AG04450 (cell line): ENCODE measurements around the gene DNAL1. TPM values are rescaled to one million over a fixed set of nuclear protein-coding genes. Genes with fewer than 3 reads are reported as not detected.

ENCODE experiments used
- CTCF ChIA-PET: fragments of 300-600, 350-600 bp; formaldehyde crosslinking; extraction: SDS; loops from one replicate; lab custom pipeline; 2022; ENCODE audit warnings: antibody characterized with exemption, inconsistent platforms; lab: Charles Lee
- POLR2A ChIA-PET: fragments of 350-600 bp; formaldehyde crosslinking; extraction: SDS; loops from one replicate; lab custom pipeline; 2021; ENCODE audit warnings: antibody characterized with exemption, inconsistent platforms; lab: Yijun Ruan, JAX
- DNase-seq: peaks from one replicate; pipeline ENCODE4 v3.0.0-alpha.2; 2011; ENCODE audit warnings: low read depth, low spot score
- H3K27ac ChIP-seq: one replicate; pipeline ENCODE4 v1.5.1; 2012; ENCODE audit warnings: low read depth, low read length, control low read depth
- H3K27me3 ChIP-seq: one replicate; pipeline ENCODE4 v1.6.0; 2012; ENCODE audit warnings: low read length; ENCODE audit not compliant: control insufficient read depth, insufficient read depth
- H3K4me3 ChIP-seq: 2 replicates; pipeline ENCODE4 v1.5.1; 2011; ENCODE audit warnings: mild to moderate bottlenecking, low read depth, low read length, control low read depth
- H3K9me3 ChIP-seq: 2 replicates; pipeline ENCODE4 v1.5.1; 2012; ENCODE audit warnings: low read length; ENCODE audit not compliant: control insufficient read depth, insufficient read depth
- polyA plus RNA-seq: library from polyadenylated mRNA; depleted of rRNA; stranded (reverse); fragments of >200 nt; gene quantifications from 2 replicates; pipeline ENCODE4 v1.2.3, GENCODE V29; 2011
- TF ChIP-seq, protein P1 (sequence below): IDR thresholded peaks from 2 replicates; pipeline ENCODE4 v1.5.1; 2011; ENCODE audit warnings: low read depth, low read length, control low read depth, inconsistent platforms

Gene DNAL1
- polyA plus RNA-seq, 1 experiment, result 10.0 TPM

DNA sequence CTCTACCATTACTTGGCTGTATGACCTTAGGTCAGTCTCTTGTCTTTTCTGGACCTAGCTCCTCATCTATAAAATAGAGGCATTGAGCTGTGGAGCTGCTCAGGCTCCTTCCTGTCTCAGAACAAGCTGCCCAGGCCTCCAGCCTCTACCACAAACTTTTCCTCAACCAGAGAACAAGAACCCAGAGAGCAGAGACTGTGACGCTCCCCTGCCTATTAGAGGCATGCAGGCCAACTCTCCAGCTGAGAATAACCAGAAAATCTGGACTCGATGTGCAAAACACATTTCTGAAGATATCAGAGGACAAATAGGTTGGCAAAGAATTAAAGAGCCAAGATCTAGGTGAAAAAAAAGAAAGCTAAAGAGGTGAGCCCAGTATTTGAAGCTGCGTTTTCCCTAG lies 87.2 kb downstream of the DNAL1 start:
- ChIA-PET CTCF (interaction anchor here (1.2 to 1.3 kb wide), 2 partner anchors 10 to 94 kb away, joined by 3 read pairs; no protein-coding TSS in a partner anchor), POLR2A (no interaction called here)

DNA sequence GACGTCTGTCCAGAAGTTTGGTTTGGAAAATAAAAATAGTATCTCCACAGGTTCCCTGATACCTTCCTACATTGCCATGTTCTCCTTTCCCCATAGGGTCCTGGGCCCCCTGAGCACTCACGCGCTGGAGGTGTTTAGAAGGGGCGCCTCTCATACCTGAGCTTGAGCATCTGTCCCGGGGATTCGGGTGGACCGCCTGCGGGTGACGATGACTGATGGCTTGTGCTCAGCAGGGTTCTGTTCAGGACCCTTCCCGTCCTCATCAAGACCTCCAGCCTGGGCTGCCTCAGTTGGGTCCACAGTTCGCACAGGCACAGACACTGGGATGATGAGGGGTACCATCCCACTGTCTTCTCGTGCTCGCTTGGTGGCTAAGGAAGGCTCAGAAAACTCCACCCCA lies 92.1 kb downstream of the DNAL1 start:
- DNase-seq, result no peak
- no peaks in the 10 kb centered on the region; the same call in 1 of the 2 replicates for H3K9me3 ChIP-seq
- ChIA-PET POLR2A (no interaction called here), CTCF (interaction anchor here (1.4 kb wide), 1 partner anchor 8 kb away, joined by 6 read pairs; no protein-coding TSS in a partner anchor)
- TF ChIP-seq, protein P1, sequence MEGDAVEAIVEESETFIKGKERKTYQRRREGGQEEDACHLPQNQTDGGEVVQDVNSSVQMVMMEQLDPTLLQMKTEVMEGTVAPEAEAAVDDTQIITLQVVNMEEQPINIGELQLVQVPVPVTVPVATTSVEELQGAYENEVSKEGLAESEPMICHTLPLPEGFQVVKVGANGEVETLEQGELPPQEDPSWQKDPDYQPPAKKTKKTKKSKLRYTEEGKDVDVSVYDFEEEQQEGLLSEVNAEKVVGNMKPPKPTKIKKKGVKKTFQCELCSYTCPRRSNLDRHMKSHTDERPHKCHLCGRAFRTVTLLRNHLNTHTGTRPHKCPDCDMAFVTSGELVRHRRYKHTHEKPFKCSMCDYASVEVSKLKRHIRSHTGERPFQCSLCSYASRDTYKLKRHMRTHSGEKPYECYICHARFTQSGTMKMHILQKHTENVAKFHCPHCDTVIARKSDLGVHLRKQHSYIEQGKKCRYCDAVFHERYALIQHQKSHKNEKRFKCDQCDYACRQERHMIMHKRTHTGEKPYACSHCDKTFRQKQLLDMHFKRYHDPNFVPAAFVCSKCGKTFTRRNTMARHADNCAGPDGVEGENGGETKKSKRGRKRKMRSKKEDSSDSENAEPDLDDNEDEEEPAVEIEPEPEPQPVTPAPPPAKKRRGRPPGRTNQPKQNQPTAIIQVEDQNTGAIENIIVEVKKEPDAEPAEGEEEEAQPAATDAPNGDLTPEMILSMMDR, result no peak
- H3K27me3 ChIP-seq, result no peaks in the 10 kb centered on the region
- no peak overlapping the region for H3K4me3 ChIP-seq
- H3K27ac ChIP-seq, result no peak overlapping the region

More for the DNA sequence above, 87.2 kb downstream of the DNAL1 start:
- TF ChIP-seq, protein P1, result no peak
- H3K4me3 ChIP-seq, result no peak overlapping the region
- no peak for DNase-seq
- H3K27me3 ChIP-seq, result no peaks in the 10 kb centered on the region
- no peaks in the 10 kb centered on the region for H3K9me3 ChIP-seq
- H3K27ac ChIP-seq, result peak overlapping the region; percentile 11

DNA sequence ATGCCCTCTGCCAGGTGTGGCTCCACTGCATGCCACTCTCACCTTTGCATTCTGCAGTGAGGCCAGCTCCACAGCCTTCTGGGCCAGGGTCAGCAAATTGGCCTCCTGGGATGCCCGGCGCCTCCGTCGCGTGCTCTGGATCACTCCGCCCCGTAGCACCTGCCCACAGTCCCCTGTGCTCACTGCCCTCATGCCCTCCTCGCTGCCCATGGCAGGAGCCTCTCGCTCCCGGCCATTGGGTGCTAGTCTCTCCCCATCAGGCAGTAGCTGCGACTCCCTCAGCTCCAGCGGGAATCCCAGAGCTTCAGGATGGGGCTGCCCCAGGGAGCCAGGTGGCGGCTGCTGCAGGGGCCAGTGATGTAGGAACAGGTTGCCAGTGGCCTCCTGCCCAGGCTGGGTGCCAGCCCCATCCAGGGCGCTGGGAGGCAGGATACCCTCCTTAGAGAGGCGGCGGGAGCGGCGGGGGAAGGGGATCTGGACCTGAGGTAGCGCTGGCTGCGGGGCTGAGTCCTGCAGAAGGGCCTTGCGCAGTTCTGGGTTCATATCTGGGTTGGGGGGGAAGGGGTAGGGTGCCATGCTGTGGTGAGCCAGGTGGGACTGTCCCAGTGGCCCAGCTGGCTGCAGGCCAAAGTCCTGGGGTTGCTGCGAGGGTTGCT lies 93.9 kb downstream of the DNAL1 start:
- ChIA-PET POLR2A (no interaction called here), CTCF (no interaction called here)
- H3K27me3 ChIP-seq, result no peaks in the 10 kb centered on the region
- no peak overlapping the region for H3K27ac ChIP-seq
- no peak for DNase-seq
- H3K9me3 ChIP-seq, result no peaks in the 10 kb centered on the region; the same call in 1 of the 2 replicates
- H3K4me3 ChIP-seq, result no peak overlapping the region
- TF ChIP-seq, protein P1, result no peak

DNA sequence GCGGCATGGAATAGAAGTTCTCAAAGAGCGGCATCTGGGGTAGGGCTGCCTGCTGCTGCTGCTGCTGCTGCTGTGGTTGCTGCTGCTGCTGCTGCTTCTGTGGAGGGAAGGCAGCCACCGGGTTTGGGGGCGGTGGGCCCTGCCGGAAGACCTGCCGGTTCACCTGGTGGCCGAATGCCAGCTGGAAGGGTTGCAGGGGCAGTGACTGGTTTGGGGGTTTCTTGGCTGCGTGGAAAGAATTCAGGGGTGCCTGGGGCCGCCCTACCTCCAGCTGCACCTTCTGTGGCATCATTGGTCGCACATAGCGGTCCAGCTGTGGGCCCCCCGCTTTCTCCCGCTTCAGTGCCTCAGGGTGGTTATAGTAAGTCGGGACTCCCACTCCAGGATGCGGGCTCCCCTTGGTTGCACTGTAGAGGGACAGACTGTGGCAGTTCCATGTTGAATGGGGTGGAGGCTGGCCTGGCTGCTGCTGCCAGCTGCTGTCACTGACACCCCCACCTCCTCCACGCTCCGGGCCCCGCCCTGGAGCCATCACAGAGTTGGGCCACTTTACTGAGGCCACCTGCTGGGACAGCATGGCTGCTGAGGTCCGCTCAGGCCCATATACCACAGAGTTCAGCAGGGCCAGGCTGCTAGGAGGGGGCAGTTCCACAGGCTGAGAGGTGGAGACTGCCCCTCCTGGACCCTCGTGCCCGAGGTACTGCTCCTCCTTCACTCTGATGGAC lies 94.5 kb downstream of the DNAL1 start:
- Histone ChIP-seq H3K4me3 (no peak overlapping the region), H3K27me3 (no peaks in the 10 kb centered on the region), H3K27ac (no peak overlapping the region), H3K9me3 (no peaks in the 10 kb centered on the region; the same call in 1 of the 2 replicates)
- TF ChIP-seq, protein P1, result no peak
- DNase-seq, result no peak
- ChIA-PET POLR2A (interaction anchor here (0.6 to 1.1 kb wide), 2 partner anchors 10 to 46 kb away, joined by 4 to 5 read pairs; no protein-coding TSS in a partner anchor), CTCF (interaction anchor here (0.5 to 1.2 kb wide), 2 partner anchors 10 to 11 kb away, joined by 3 to 5 read pairs; no protein-coding TSS in a partner anchor)
